ENCODE data around the gene LRRIQ3.
"Not testable (repeated sequence)": the region's sequence is repeated elsewhere in the genome, so short reads cannot be mapped to it uniquely, and the experiment has no call there.

GRCh38 chr1:74174423-74174822 lies 23.6 kb downstream of the LRRIQ3 start:
- TF ChIP-seq MAX (IDR thresholded peaks at IDR 0.05; ENCODE audit: insufficient read depth, insufficient read length); POLR2AphosphoS5 (IDR thresholded peaks at IDR 0.05; ENCODE audit: insufficient read depth, low read depth, low read length): not testable (repeated sequence)
